H9 (cell line): ENCODE results near the gene DYRK1B. TPM values are rescaled to one million over a fixed set of nuclear protein-coding genes. Genes with fewer than 3 reads are reported as not detected.

Source experiments
- DNase-seq: peaks from one replicate; pipeline ENCODE4 v3.0.0-alpha.2; 2017
- H2AFZ ChIP-seq: one replicate; pipeline ENCODE4 v1.6.1; 2013; ENCODE audit warnings: mild to moderate bottlenecking, low read length, control low read depth, moderate library complexity
- H2AK5ac ChIP-seq: 2 replicates; pipeline ENCODE4 v1.6.1; 2013; ENCODE audit warnings: low read length, control low read depth, mixed read lengths; ENCODE audit not compliant: insufficient read length
- H2BK120ac ChIP-seq: one replicate; pipeline ENCODE4 v1.6.1; 2013; ENCODE audit warnings: low read depth, mild to moderate bottlenecking, low read length, control low read depth, inconsistent platforms; ENCODE audit not compliant: poor library complexity, severe bottlenecking
- H2BK12ac ChIP-seq: 2 replicates; pipeline ENCODE4 v1.6.1; 2013; ENCODE audit warnings: low read length, control low read depth, mixed read lengths, low read depth; ENCODE audit not compliant: insufficient read length
- H2BK15ac ChIP-seq: 2 replicates; pipeline ENCODE4 v1.6.1; 2013; ENCODE audit warnings: low read depth, low read length, control low read depth
- H2BK20ac ChIP-seq: one replicate; pipeline ENCODE4 v1.6.1; 2013; ENCODE audit warnings: low read depth, mild to moderate bottlenecking, low read length, control low read depth, inconsistent platforms; ENCODE audit not compliant: poor library complexity, severe bottlenecking
- H2BK5ac ChIP-seq: 2 replicates; pipeline ENCODE4 v1.6.1; 2013; ENCODE audit warnings: low read length, control low read depth, mixed read lengths; ENCODE audit not compliant: insufficient read length
- H3K14ac ChIP-seq: 2 replicates; pipeline ENCODE4 v1.6.1; 2013; ENCODE audit warnings: low read length, control low read depth; ENCODE audit not compliant: insufficient read depth
- H3K18ac ChIP-seq: 2 replicates; pipeline ENCODE4 v1.6.1; 2013; ENCODE audit warnings: low read depth, mild to moderate bottlenecking, mixed read lengths, low read length, control low read depth; ENCODE audit not compliant: insufficient read length
- H3K23ac ChIP-seq: 2 replicates; pipeline ENCODE4 v1.6.1; 2013; ENCODE audit warnings: low read length, control low read depth, mixed read lengths, low read depth; ENCODE audit not compliant: insufficient read length
- H3K23me2 ChIP-seq: 2 replicates; pipeline ENCODE4 v1.6.1; 2013; ENCODE audit warnings: low read depth, mild to moderate bottlenecking, mixed read lengths, low read length, control low read depth; ENCODE audit not compliant: insufficient read length, poor library complexity, severe bottlenecking
- H3K27ac ChIP-seq: 2 replicates; pipeline ENCODE4 v1.5.1; 2013; ENCODE audit warnings: low read length, control low read depth, mixed read lengths, low read depth; ENCODE audit not compliant: insufficient read length
- H3K27me3 ChIP-seq: 2 replicates; pipeline ENCODE4 v1.6.1; 2013; ENCODE audit warnings: low read length, control low read depth, inconsistent platforms; ENCODE audit not compliant: insufficient read depth
- H3K4ac ChIP-seq: 2 replicates; pipeline ENCODE4 v1.6.1; 2013; ENCODE audit warnings: low read depth, mild to moderate bottlenecking, control low read depth, inconsistent platforms, low read length, moderate library complexity
- H3K4me1 ChIP-seq: 2 replicates; pipeline ENCODE4 v1.6.1; 2013; ENCODE audit warnings: low read length, control low read depth, inconsistent platforms; ENCODE audit not compliant: insufficient read depth
- H3K4me2 ChIP-seq: 2 replicates; pipeline ENCODE4 v1.6.1; 2013; ENCODE audit warnings: low read length, control low read depth, mixed read lengths; ENCODE audit not compliant: insufficient read length, insufficient read depth
- H3K56ac ChIP-seq: 2 replicates; pipeline ENCODE4 v1.6.1; 2013; ENCODE audit warnings: low read depth, mild to moderate bottlenecking, mixed read lengths, low read length, control low read depth; ENCODE audit not compliant: insufficient read length
- H3K79me1 ChIP-seq: 2 replicates; pipeline ENCODE4 v1.6.1; 2013; ENCODE audit warnings: low read depth, mild to moderate bottlenecking, moderate library complexity, low read length, control low read depth, inconsistent platforms; ENCODE audit not compliant: insufficient read depth, poor library complexity, severe bottlenecking
- H3K79me2 ChIP-seq: 2 replicates; pipeline ENCODE4 v1.6.1; 2013; ENCODE audit warnings: low read length, control low read depth, inconsistent platforms; ENCODE audit not compliant: insufficient read depth
- H3K9ac ChIP-seq: 2 replicates; pipeline ENCODE4 v1.6.1; 2013; ENCODE audit warnings: low read length, control low read depth, mixed read lengths; ENCODE audit not compliant: insufficient read length; ENCODE audit errors: extremely low read depth
- H3K9me3 ChIP-seq: one replicate; pipeline ENCODE4 v1.6.1; 2013; ENCODE audit warnings: low read depth, low read length, inconsistent platforms; ENCODE audit not compliant: control insufficient read depth
- H3T11ph ChIP-seq: one replicate; pipeline ENCODE4 v1.6.1; 2013; ENCODE audit warnings: mild to moderate bottlenecking, low read length, control low read depth, inconsistent platforms
- H4K20me1 ChIP-seq: one replicate; pipeline ENCODE4 v1.6.1; 2013; ENCODE audit not compliant: control insufficient read depth, insufficient read length, insufficient read depth
- H4K5ac ChIP-seq: 2 replicates; pipeline ENCODE4 v1.6.1; 2013; ENCODE audit warnings: low read depth, mild to moderate bottlenecking, mixed read lengths, low read length, control low read depth; ENCODE audit not compliant: insufficient read length
- H4K8ac ChIP-seq: replicated peaks from 2 replicates; pipeline ENCODE4 v1.6.1; 2013; ENCODE audit warnings: low read length, control low read depth, mixed read lengths, low read depth; ENCODE audit not compliant: insufficient read length
- H4K91ac ChIP-seq: 2 replicates; pipeline ENCODE4 v1.6.1; 2013; ENCODE audit warnings: low read depth, mild to moderate bottlenecking, moderate library complexity, mixed read lengths, low read length, control low read depth; ENCODE audit not compliant: insufficient read length
- H3K27ac Mint-ChIP-seq, 3 experiments: 2 replicates in 2 of 3; 3 replicates in 1 of 3; pipeline ENCODE4 v1.8.0; 2020 to 2021; ENCODE audit warnings: mixed read lengths in 3 of 3, mild to moderate bottlenecking in 1 of 3, moderate library complexity in 1 of 3
- H3K27me3 Mint-ChIP-seq: 2 replicates; pipeline ENCODE4 v1.8.0; 2021; ENCODE audit warnings: low read depth, mild to moderate bottlenecking, moderate library complexity, mixed read lengths
- H3K36me3 Mint-ChIP-seq, 3 experiments: 2 replicates in 2 of 3; 3 replicates in 1 of 3; pipeline ENCODE4 v1.8.0; 2020 to 2021; ENCODE audit warnings: low read depth in 3 of 3, mixed read lengths in 3 of 3; ENCODE audit not compliant: insufficient read depth in 1 of 3
- H3K4me1 Mint-ChIP-seq, 2 experiments: 2 replicates each; pipeline ENCODE4 v1.8.0; 2020; ENCODE audit warnings: mixed read lengths in 2 of 2
- H3K4me3 Mint-ChIP-seq, 2 experiments: 2 replicates in 1 of 2; 3 replicates in 1 of 2; pipeline ENCODE4 v1.8.0; 2020 to 2021; ENCODE audit warnings: mild to moderate bottlenecking in 2 of 2, mixed read lengths in 2 of 2, moderate library complexity in 1 of 2
- H3K9me3 Mint-ChIP-seq, 2 experiments: 2 replicates in 1 of 2; 3 replicates in 1 of 2; pipeline ENCODE4 v1.8.0; 2020; ENCODE audit warnings: mild to moderate bottlenecking in 2 of 2, mixed read lengths in 2 of 2, moderate library complexity in 1 of 2
- CTCF ChIP-seq: fragments of 200-600 bp; sonication (generic); conservative IDR thresholded peaks from 3 replicates; pipeline ENCODE4 v1.8.0; 2021; ENCODE audit warnings: antibody characterized with exemption, mild to moderate bottlenecking
- WGBS: extraction: QIAGEN DNeasy Blood & Tissue Kit; methylation state at CpG from one replicate; pipeline ENCODE4 v1.1.7; 2013; ENCODE audit warnings: missing lambda C conversion rate, low lambda C conversion rate, mixed read lengths; ENCODE audit not compliant: insufficient read length; ENCODE audit errors: extremely low coverage; 5-methylcytosine and 5-hydroxymethylcytosine counted together
- total RNA-seq: library from RNA; stranded (reverse); gene quantifications from 2 replicates; pipeline ENCODE4 v1.2.1, GENCODE V29; 2021

The DYRK1B gene
- total RNA-seq, 1 experiment from 2014 or later: 14.3 TPM

- no peak overlapping the region for H3K27ac Mint-ChIP-seq
- Histone ChIP-seq H4K20me1 (no peaks in the 10 kb centered on the region), H4K91ac (no peak overlapping the region)
Measured at GRCh38 chr19:39867133-39867532, 33.2 kb upstream of the DYRK1B start.

More at GRCh38 chr19:39867133-39867532, 33.2 kb upstream of the DYRK1B start:
- Histone ChIP-seq H3K27me3 (no peaks in the 10 kb centered on the region), H2BK15ac (no peak overlapping the region), H3K23ac (no peak overlapping the region), H4K8ac (no peak overlapping the region), H3K79me2 (no peaks in the 10 kb centered on the region), H2BK5ac (no peak overlapping the region), H3T11ph (no peak overlapping the region), H3K9ac (no peak overlapping the region), H2BK120ac (no peak overlapping the region), H2BK12ac (no peak overlapping the region), H2BK20ac (no peak overlapping the region), H3K18ac (no peak overlapping the region), H4K5ac (no peak overlapping the region), H3K4me2 (no peak overlapping the region), H3K23me2 (no peaks in the 10 kb centered on the region), H3K27ac (no peak overlapping the region), H3K14ac (no peak overlapping the region), H3K9me3 (no peaks in the 10 kb centered on the region), H2AFZ (no peak overlapping the region), H3K79me1 (no peaks in the 10 kb centered on the region), H3K56ac (no peak overlapping the region), H3K4me1 (no peaks in the 10 kb centered on the region), H2AK5ac (no peak overlapping the region), H3K4ac (no peak overlapping the region)
- Mint-ChIP-seq H3K27me3 (peaks cover 21% of the 10 kb centered on the region), H3K4me1 (peaks cover 7 to 8% of the 10 kb centered on the region in 2 experiments), H3K9me3 (no peaks in the 10 kb centered on the region), H3K4me3 (no peak overlapping the region), H3K36me3 (no peaks in the 10 kb centered on the region; a peak in 1 of 7 replicates)
- no peak for TF ChIP-seq CTCF
- DNase-seq: no peak
- WGBS: no CpG with 5 or more reads among the region's 2 CpGs
